GM19452 (cell line): ENCODE results near the gene SCN5A.

ENCODE experiments used
- ATAC-seq: cut with Tn5 transposase; IDR thresholded peaks from one replicate; pipeline ENCODE4 v1.9.1; 2021; ENCODE audit not compliant: unreplicated experiment

The SCN5A gene

GRCh38 chr3:38627956-38628355 lies 21.5 kb downstream of the SCN5A start:
- ATAC-seq: no peak

GRCh38 chr3:38626171-38626570 lies 23.3 kb downstream of the SCN5A start:
- no peak for ATAC-seq

- ATAC-seq: no peak
Measured at GRCh38 chr3:38623539-38623938, 25.9 kb downstream of the SCN5A start.

GRCh38 chr3:38622336-38622735 lies 27.2 kb downstream of the SCN5A start:
- no peak for ATAC-seq

- ATAC-seq: no peak
Measured at GRCh38 chr3:38620236-38620635, 29.3 kb downstream of the SCN5A start.

GRCh38 chr3:38618343-38618742 lies 31.1 kb downstream of the SCN5A start:
- no peak for ATAC-seq

- no peak for ATAC-seq
Measured at GRCh38 chr3:38617586-38617985, 31.9 kb downstream of the SCN5A start.

GRCh38 chr3:38617137-38617536 lies 32.4 kb downstream of the SCN5A start:
- no peak for ATAC-seq

- ATAC-seq: no peak
Measured at GRCh38 chr3:38616658-38617057, 32.8 kb downstream of the SCN5A start.

GRCh38 chr3:38616111-38616510 lies 33.4 kb downstream of the SCN5A start:
- ATAC-seq: no peak

- ATAC-seq: no peak
Measured at GRCh38 chr3:38614651-38615352, 34.7 kb downstream of the SCN5A start.

GRCh38 chr3:38614091-38614490 lies 35.4 kb downstream of the SCN5A start:
- no peak for ATAC-seq

GRCh38 chr3:38613426-38613825 lies 36.1 kb downstream of the SCN5A start:
- no peak for ATAC-seq

GRCh38 chr3:38611866-38612265 lies 37.6 kb downstream of the SCN5A start:
- ATAC-seq: no peak

GRCh38 chr3:38610934-38611333 lies 38.6 kb downstream of the SCN5A start:
- no peak for ATAC-seq

GRCh38 chr3:38610436-38610835 lies 39.1 kb downstream of the SCN5A start:
- ATAC-seq: no peak

- no peak for ATAC-seq
Measured at GRCh38 chr3:38609386-38610111, 39.9 kb downstream of the SCN5A start.

GRCh38 chr3:38608961-38609360 lies 40.5 kb downstream of the SCN5A start:
- ATAC-seq: no peak

GRCh38 chr3:38608086-38608775 lies 41.3 kb downstream of the SCN5A start:
- ATAC-seq: no peak

- ATAC-seq: no peak
Measured at GRCh38 chr3:38606561-38606960, 42.9 kb downstream of the SCN5A start.

GRCh38 chr3:38605981-38606380 lies 43.5 kb downstream of the SCN5A start:
- no peak for ATAC-seq

- no peak for ATAC-seq
Measured at GRCh38 chr3:38604246-38604645, 45.2 kb downstream of the SCN5A start.
